ENCODE data around the gene CRKL. TPM values are rescaled to one million over a fixed set of nuclear protein-coding genes. Genes with fewer than 3 reads are reported as not detected.

Gene CRKL
- total RNA-seq, 1 experiment from 2014 or later = 106 TPM

- no peak overlapping the region for H3K27ac Mint-ChIP-seq
- Histone ChIP-seq H3K14ac (ENCODE audit: insufficient read depth, low read length) (no peak overlapping the region), H3K23me2 (ENCODE audit: insufficient read length, low read depth, low read length, poor library complexity, severe bottlenecking) (no peaks in the 10 kb centered on the region), H4K20me1 (ENCODE audit: control insufficient read depth, insufficient read depth, insufficient read length) (no peaks in the 10 kb centered on the region), H4K91ac (ENCODE audit: insufficient read length, low read depth, low read length) (no peak overlapping the region), H3K18ac (ENCODE audit: insufficient read length, low read depth, low read length) (no peak overlapping the region), H3K79me1 (ENCODE audit: insufficient read depth, low read depth, low read length, poor library complexity, severe bottlenecking) (no peaks in the 10 kb centered on the region), H2BK12ac (ENCODE audit: insufficient read length, low read depth, low read length) (no peak overlapping the region), H3K23ac (ENCODE audit: insufficient read length, low read depth, low read length) (no peak overlapping the region), H4K8ac (replicated peaks; ENCODE audit: insufficient read length, low read depth, low read length) (no peak overlapping the region), H3K9me3 (ENCODE audit: control insufficient read depth, low read depth, low read length) (no peaks in the 10 kb centered on the region), H2BK20ac (ENCODE audit: low read depth, low read length, poor library complexity, severe bottlenecking) (no peak overlapping the region), H4K5ac (ENCODE audit: insufficient read length, low read depth, low read length) (no peak overlapping the region), H3K27me3 (ENCODE audit: insufficient read depth, low read length) (no peaks in the 10 kb centered on the region), H3K4ac (ENCODE audit: low read depth, low read length) (no peak overlapping the region), H3K27ac (ENCODE audit: insufficient read length, low read depth, low read length) (no peak overlapping the region), H3K9ac (ENCODE audit: extremely low read depth, insufficient read length, low read length) (no peak overlapping the region), H3K4me2 (ENCODE audit: insufficient read depth, insufficient read length, low read length) (no peak overlapping the region), H2BK5ac (ENCODE audit: insufficient read length, low read length) (no peak overlapping the region), H2BK120ac (ENCODE audit: low read depth, low read length, poor library complexity, severe bottlenecking) (no peak overlapping the region), H3T11ph (ENCODE audit: low read length) (no peak overlapping the region), H3K79me2 (ENCODE audit: insufficient read depth, low read length) (no peaks in the 10 kb centered on the region), H3K56ac (ENCODE audit: insufficient read length, low read depth, low read length) (no peak overlapping the region), H2AK5ac (ENCODE audit: insufficient read length, low read length) (no peak overlapping the region), H2AFZ (ENCODE audit: low read length) (no peak overlapping the region), H3K4me1 (ENCODE audit: insufficient read depth, low read length) (no peaks in the 10 kb centered on the region), H2BK15ac (ENCODE audit: low read depth, low read length) (no peak overlapping the region)
- no peak overlapping the region for H3K4me3 Mint-ChIP-seq
- no peaks in the 10 kb centered on the region for H3K27me3 Mint-ChIP-seq (ENCODE audit: low read depth)
- no peak for TF ChIP-seq CTCF (conservative IDR thresholded peaks at IDR 0.05)
- no peak for DNase-seq
- peaks cover 8% of the 10 kb centered on the region in 2 experiments for H3K4me1 Mint-ChIP-seq
- 100% methylated on average over 1 of the region's 9 CpGs for WGBS (ENCODE audit: extremely low coverage, insufficient read length, low lambda C conversion rate)
- no peaks in the 10 kb centered on the region for H3K9me3 Mint-ChIP-seq
- H3K36me3 Mint-ChIP-seq (ENCODE audit: insufficient read depth in 1 of 3, low read depth in 3 of 3) = peaks cover under 1 to 39% (median 12%) of the 10 kb centered on the region in 3 experiments; a peak in 5 of 7 replicates
These were observed 35.1 kb upstream of the CRKL start for GRCh38 chr22:20881869-20882815.
